ENCODE results near the gene REXO4. TPM values are rescaled to one million over a fixed set of nuclear protein-coding genes. Genes with fewer than 3 reads are reported as not detected.

Gene REXO4, protein sequence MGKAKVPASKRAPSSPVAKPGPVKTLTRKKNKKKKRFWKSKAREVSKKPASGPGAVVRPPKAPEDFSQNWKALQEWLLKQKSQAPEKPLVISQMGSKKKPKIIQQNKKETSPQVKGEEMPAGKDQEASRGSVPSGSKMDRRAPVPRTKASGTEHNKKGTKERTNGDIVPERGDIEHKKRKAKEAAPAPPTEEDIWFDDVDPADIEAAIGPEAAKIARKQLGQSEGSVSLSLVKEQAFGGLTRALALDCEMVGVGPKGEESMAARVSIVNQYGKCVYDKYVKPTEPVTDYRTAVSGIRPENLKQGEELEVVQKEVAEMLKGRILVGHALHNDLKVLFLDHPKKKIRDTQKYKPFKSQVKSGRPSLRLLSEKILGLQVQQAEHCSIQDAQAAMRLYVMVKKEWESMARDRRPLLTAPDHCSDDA
- total RNA-seq, result 12.1 and 19.2 TPM in 2 replicates

DNA sequence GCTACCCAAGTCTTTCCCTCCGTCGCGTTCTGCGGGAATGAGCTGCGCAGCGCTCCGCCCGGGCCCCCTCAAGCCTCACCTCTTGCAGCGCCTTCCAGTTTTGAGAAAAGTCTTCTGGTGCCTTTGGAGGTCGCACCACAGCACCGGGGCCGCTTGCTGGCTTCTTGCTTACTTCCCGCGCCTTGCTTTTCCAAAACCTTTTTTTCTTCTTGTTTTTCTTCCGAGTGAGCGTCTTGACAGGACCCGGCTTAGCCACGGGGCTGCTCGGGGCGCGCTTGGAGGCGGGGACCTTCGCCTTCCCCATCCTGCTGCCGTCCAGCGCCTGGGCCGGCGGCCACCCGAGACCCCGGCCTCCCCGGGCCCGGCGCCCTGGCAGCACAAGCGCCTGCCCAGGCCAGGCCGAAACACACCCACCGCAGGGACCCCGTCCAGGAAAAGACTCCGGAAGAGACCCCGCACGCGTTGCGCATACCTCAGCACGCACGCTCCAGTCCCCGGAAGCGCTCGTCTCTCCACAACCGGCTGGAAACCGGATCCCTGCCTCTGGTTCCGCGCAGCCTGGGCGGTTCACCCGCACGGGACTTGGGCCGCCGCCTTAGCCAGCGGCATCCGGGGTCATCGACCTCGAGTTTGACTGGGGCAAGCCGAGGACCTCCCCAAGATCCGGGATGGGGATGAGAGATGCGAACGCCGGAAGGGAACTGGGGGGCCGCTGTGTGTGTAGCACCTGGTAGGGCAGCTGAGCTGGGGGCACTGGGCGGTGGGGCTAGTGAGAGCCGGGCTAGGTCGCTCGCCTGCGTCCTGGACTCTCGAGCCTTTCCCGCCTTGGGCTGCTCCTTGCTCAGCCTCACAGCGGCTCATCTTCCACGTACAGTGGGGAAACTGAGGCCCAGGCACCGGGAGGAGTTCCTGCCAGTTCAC, at the start of gene REXO4:
Gene REXO4 (minus strand): TSS at position 470 of the 921 bp plus-strand sequence. CDS start 166 bp downstream, at position 304.

DNA sequence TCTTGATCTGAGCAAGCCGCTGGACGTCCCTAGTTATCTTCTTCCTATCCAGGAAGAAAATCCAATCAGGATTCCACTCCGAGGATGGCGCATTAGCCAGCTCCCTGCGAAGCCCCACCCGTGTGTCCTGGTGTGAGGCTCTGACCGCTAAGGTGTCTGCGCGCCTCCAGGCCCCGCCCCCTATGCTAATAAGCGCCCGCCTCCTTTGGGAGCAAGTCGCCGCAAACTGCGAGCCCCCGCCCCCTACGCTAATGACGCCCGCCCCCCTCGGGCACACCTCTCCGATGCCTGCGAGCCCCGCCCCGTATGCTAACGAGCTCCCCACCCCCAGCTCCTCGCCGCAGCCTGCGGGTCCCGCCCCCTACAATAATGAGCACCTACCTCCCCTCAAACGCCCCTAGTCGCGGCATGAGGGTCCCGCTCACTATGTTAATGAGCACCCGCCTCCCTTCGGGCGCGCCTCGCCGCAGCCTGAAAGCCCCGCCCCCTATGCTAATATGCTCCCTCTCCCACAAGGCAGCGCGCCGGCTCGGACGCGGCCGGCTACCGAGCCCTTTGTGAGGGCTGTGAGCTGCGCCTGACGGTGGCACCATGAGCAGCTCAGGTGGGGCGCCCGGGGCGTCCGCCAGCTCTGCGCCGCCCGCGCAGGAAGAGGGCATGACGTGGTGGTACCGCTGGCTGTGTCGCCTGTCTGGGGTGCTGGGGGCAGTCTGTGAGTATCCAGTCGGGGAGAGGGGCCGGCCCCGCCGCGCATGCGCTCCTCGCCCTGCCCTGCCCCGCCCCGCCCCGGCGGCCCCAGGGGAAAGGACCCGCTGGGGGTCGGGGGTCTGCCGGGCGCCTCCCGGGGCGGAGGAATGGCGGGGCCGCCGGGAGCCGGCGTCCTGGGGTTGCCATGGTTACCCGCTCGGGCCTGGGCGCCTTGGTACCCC, 41.9 kb upstream of the REXO4 start, which contains the start of gene CACFD1:
Gene CACFD1 (plus strand): TSS at position 503 of the 929 bp plus-strand sequence. CDS start 89 bp downstream, at position 592.

DNA sequence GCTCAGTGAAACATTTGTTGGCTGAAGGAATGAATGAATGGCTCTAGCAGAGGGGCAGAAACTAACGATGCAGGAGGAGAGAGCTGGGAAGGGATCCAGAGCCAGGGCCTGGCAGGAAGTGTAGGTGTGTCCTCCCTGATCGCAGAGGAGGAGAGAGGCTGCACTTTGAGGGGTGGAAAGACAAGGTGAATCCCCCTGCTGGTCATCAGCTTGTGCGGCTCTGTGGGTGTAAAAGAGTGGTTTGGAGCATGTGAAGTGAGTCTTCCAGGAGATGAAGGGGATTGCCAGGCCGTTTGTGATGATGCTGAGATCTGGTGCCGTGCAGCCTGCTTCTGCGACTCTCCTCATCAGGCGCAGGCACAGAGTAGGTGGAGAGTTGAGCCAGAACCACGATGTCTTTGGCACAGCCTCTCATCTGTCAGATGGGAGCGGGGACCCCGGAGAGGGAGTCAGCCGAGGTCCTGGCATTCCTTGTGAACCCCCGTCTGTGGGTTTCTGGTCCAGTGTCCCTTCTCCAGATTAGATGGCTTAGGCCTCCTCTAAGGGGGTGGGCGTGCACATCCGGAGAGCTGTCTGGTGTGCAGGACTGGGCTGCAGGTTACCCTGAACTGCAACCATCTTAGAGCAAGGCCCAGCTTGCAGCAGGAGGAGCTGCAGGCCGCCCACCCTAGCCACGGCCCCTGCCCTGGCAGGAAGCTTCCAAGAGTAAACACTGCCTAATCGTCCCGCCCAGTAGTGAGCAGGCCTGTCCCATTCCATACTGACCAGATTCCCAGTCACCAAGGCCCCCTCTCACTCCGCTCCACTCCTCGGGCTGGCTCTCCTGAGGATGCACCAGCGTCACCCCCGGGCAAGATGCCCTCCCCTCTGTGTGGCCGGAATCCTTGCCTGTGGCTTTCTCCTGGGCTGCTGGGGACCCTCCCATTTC, 4.1 kb upstream of the REXO4 start, which contains the start of gene ADAMTS13:
Gene ADAMTS13 (plus strand): TSS at position 753 of the 928 bp plus-strand sequence. CDS start 77 bp downstream, at position 830.

DNA sequence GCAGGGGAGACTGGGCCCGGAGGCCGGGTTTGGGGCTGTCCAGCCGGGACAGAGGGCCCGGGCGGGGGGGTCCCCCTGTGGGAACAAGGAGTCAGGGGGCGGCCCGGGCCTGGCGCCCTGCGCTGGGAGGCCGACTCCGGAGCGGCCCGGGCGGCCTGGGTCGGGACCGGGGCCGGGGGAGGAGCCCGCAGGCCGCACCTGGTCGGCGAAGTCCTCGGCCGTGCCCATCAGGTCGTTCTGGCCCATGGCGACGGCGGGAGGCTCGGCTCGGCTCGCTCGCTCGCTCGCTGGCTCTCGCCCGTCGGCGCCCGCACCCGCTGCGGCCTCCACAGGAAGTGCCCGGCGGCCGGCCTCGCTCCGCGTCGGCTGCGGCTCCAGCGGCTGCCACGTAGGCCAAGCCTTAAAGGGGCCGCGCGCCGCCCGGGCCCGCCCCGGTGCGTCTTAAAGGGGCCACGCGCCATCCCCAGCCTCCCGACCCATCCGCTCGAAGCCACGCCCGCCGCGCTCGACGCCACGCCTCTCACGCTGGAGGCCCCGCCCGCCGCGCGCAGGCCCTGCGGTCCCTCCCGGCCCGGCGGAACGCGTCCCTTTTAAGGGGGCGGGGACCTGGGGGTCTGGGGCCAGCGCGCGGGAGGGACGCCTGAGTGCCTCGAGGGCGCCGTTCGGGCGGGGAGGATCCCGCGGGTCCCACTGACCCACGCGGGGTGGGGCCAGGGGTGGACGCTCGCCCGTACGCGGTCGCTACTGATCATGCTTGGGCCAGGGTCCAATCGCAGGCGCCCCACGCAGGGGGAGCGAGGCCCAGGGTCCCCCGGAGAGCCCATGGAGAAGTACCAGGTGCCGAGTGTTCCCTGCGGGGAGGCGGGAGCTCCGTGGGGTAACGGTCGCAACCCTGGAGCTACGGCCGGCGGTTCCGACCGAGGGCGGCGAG, 41.8 kb downstream of the REXO4 start, which contains the start of the genes STKLD1 and SURF4:
Gene STKLD1 (plus strand): TSS at position 643 of the 931 bp plus-strand sequence. CDS start 108 bp downstream, at position 751.
Gene SURF4 (minus strand): TSS at position 337 of the 931 bp plus-strand sequence. CDS start 91 bp downstream, at position 246.

DNA sequence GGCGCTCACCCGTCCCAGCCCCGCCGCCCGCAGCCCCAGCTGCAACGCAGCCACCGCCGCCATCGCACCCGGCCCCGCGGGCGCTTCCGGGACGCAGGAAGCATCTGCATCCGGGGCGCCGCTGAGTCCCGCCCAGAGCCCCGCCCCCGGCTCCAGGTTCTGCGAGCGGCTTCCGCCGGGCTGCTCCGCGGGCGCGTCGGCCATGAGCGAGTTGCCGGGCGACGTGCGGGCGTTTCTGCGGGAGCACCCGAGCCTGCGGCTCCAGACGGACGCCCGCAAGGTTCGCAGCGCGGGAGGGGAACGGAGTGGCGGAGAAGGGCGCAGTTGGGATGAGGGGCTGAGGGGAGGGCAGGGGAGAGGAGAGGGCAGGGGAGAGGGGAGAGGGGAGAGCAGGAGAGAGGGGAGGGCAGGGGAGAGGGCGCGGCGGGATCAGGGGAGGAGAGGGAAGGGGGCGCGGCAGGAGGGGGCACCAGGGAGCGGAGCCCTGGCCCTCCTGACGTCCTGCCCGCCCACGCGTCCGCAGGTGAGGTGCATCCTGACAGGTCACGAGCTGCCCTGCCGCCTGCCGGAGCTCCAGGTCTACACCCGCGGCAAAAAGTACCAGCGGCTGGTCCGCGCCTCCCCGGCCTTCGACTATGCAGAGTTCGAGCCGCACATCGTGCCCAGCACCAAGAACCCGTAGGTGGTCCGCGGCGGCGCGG, 61.3 kb downstream of the REXO4 start, which contains the start of the genes SURF1 and SURF2:
Gene SURF1 (minus strand): TSS at position 97 of the 701 bp plus-strand sequence. CDS start 34 bp downstream, at position 63.
Gene SURF2 (plus strand): TSS at position 160 of the 701 bp plus-strand sequence. CDS start 43 bp downstream, at position 203.

Other genes with a start within 250 kb of the REXO4 start
- not detected in 2 replicates for gene OBP2B, start 208.8 kb downstream of the REXO4 start, total RNA-seq
- gene ABO, start 142.8 kb downstream of the REXO4 start, total RNA-seq, result under 0.01 TPM in 1 of 2 replicates, not detected in the other
- 5.7 and 9.4 TPM in 2 replicates for gene SURF6, start 81.8 kb downstream of the REXO4 start, total RNA-seq
- 13.7 and 16.7 TPM in 2 replicates for gene MED22, start 69.9 kb downstream of the REXO4 start, total RNA-seq
- gene RPL7A, start 69.8 kb downstream of the REXO4 start, total RNA-seq, result 1,495 and 2,171 TPM in 2 replicates
- 22.0 and 30.0 TPM in 2 replicates for gene SURF1, start 61.5 kb downstream of the REXO4 start, total RNA-seq
- 6.3 and 16.9 TPM in 2 replicates for gene SURF2, start 61.5 kb downstream of the REXO4 start, total RNA-seq
- gene SURF4, start 42.0 kb downstream of the REXO4 start, total RNA-seq, result 255 and 467 TPM in 2 replicates
- gene STKLD1, start 41.6 kb downstream of the REXO4 start, total RNA-seq, result 1.6 and 2.7 TPM in 2 replicates
- 2.0 and 4.7 TPM in 2 replicates for gene ADAMTS13, start 4.4 kb upstream of the REXO4 start, total RNA-seq
- 16.1 and 18.3 TPM in 2 replicates for gene CACFD1, start 42.0 kb upstream of the REXO4 start, total RNA-seq
- gene SLC2A6, start 61.1 kb upstream of the REXO4 start, total RNA-seq, result 2.0 and 17.5 TPM in 2 replicates
- gene MYMK, start 106.9 kb upstream of the REXO4 start, total RNA-seq, result not detected in 2 replicates
- gene ADAMTSL2, start 116.7 kb upstream of the REXO4 start, total RNA-seq, result not detected in 2 replicates
- not detected in 2 replicates for gene FAM163B, start 191.4 kb upstream of the REXO4 start, total RNA-seq
- gene DBH, start 218.4 kb upstream of the REXO4 start, total RNA-seq, result not detected in 2 replicates

All from placental epithelial cell (primary cell).